ENCODE data around the gene TSSK6.

Gene TSSK6

GRCh38 chr19:19492026-19492610, 23.2 kb downstream of the TSSK6 start:
- TF ChIP-seq EZH2phosphoT487 (IDR thresholded peaks at IDR 0.05; ENCODE audit: low read depth): no peak
- no peak for TF ChIP-seq CTCF (IDR thresholded peaks at IDR 0.05; ENCODE audit: low read depth, low read length)
- H3K4me3 ChIP-seq (ENCODE audit: low read length): no peak overlapping the region
- H3K36me3 ChIP-seq (replicated peaks; ENCODE audit: low read depth, low read length): peaks cover 29% of the 10 kb centered on the region
- H2AFZ ChIP-seq (ENCODE audit: low read depth, low read length): no peak overlapping the region
- H3K4me2 ChIP-seq (ENCODE audit: low read length): no peak overlapping the region
- H3K4me1 ChIP-seq (ENCODE audit: low read length): peaks cover 13% of the 10 kb centered on the region
- H3K9me3 ChIP-seq (ENCODE audit: insufficient read depth, low read length): no peaks in the 10 kb centered on the region
- no peaks in the 10 kb centered on the region for H3K27me3 ChIP-seq (ENCODE audit: low read depth, low read length)
- no peak overlapping the region for H3K27ac ChIP-seq (ENCODE audit: low read length)
- no peak overlapping the region for H3K9ac ChIP-seq (ENCODE audit: low read length)
- peaks cover 41% of the 10 kb centered on the region for H3K79me2 ChIP-seq (ENCODE audit: low read length)
- H4K20me1 ChIP-seq (ENCODE audit: insufficient read depth, low read length): 0 out of 2 replicates have a peak, but pooled peaks cover 3% of the 10 kb centered on the region

- Histone ChIP-seq H3K36me3 (replicated peaks; ENCODE audit: low read depth, low read length) (peaks cover 27% of the 10 kb centered on the region), H3K4me2 (ENCODE audit: low read length) (no peak overlapping the region), H3K27ac (ENCODE audit: low read length) (no peak overlapping the region), H3K79me2 (ENCODE audit: low read length) (peaks cover 47% of the 10 kb centered on the region), H3K4me3 (ENCODE audit: low read length) (no peak overlapping the region), H3K9me3 (ENCODE audit: insufficient read depth, low read length) (no peaks in the 10 kb centered on the region), H4K20me1 (ENCODE audit: insufficient read depth, low read length) (0 out of 2 replicates have a peak, but pooled peaks cover 3% of the 10 kb centered on the region), H2AFZ (ENCODE audit: low read depth, low read length) (no peak overlapping the region), H3K4me1 (ENCODE audit: low read length) (peaks cover 13% of the 10 kb centered on the region), H3K27me3 (ENCODE audit: low read depth, low read length) (no peaks in the 10 kb centered on the region), H3K9ac (ENCODE audit: low read length) (no peak overlapping the region)
- TF ChIP-seq CTCF (IDR thresholded peaks at IDR 0.05; ENCODE audit: low read depth, low read length): no peak
- no peak for TF ChIP-seq EZH2phosphoT487 (IDR thresholded peaks at IDR 0.05; ENCODE audit: low read depth)
Observed at GRCh38 chr19:19491321-19492025, 23.9 kb downstream of the TSSK6 start.

- Histone ChIP-seq H3K9me3 (ENCODE audit: insufficient read depth, low read length) (no peaks in the 10 kb centered on the region), H3K4me1 (ENCODE audit: low read length) (peaks cover 18% of the 10 kb centered on the region), H3K27me3 (ENCODE audit: low read depth, low read length) (no peaks in the 10 kb centered on the region), H3K4me3 (ENCODE audit: low read length) (no peak overlapping the region), H3K27ac (ENCODE audit: low read length) (peak overlapping the region; percentile 9; the same call in 1 of the 2 replicates), H4K20me1 (ENCODE audit: insufficient read depth, low read length) (peaks cover 11% of the 10 kb centered on the region), H3K4me2 (ENCODE audit: low read length) (peak overlapping the region; percentile 18; the same call in 1 of the 2 replicates), H3K79me2 (ENCODE audit: low read length) (peaks cover 58% of the 10 kb centered on the region), H2AFZ (ENCODE audit: low read depth, low read length) (no peak overlapping the region), H3K9ac (ENCODE audit: low read length) (no peak overlapping the region), H3K36me3 (replicated peaks; ENCODE audit: low read depth, low read length) (peaks cover 20% of the 10 kb centered on the region)
- TF ChIP-seq CTCF (IDR thresholded peaks at IDR 0.05; ENCODE audit: low read depth, low read length) (peak; percentile 88), EZH2phosphoT487 (IDR thresholded peaks at IDR 0.05; ENCODE audit: low read depth) (no peak)
Observed at GRCh38 chr19:19490214-19490968, 25.0 kb downstream of the TSSK6 start.

DNA sequence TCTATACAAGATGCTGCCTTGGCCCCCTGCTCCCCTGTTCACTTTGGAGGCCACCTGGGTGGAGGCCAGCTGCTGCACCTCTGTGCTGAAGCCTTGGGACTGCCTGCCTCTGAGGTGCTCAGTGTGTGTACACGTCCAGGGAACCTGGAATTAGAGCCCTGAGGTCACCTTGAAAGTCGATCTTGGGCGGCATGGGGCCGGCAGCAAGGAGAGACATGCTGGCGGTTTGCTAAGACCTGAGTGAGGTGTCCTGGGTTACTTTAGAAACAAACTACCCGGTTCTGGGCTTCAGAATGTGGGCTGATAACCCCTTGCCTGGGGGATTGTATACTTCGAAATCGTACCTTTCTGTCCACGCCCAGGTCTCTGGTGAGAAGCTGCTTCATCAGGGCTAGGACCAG, 25.5 kb downstream of the TSSK6 start:
- peaks cover 64% of the 10 kb centered on the region for H3K79me2 ChIP-seq (ENCODE audit: low read length)
- H3K36me3 ChIP-seq (replicated peaks; ENCODE audit: low read depth, low read length): peaks cover 19% of the 10 kb centered on the region
- peaks cover 24% of the 10 kb centered on the region for H3K4me1 ChIP-seq (ENCODE audit: low read length)
- H3K27ac ChIP-seq (ENCODE audit: low read length): peak overlapping the region; percentile 9; the same call in 1 of the 2 replicates
- no peaks in the 10 kb centered on the region for H3K9me3 ChIP-seq (ENCODE audit: insufficient read depth, low read length)
- H2AFZ ChIP-seq (ENCODE audit: low read depth, low read length): no peak overlapping the region
- no peaks in the 10 kb centered on the region for H3K27me3 ChIP-seq (ENCODE audit: low read depth, low read length)
- no peak overlapping the region for H3K9ac ChIP-seq (ENCODE audit: low read length)
- peaks cover 14% of the 10 kb centered on the region for H4K20me1 ChIP-seq (ENCODE audit: insufficient read depth, low read length)
- no peak overlapping the region for H3K4me2 ChIP-seq (ENCODE audit: low read length)
- no peak for TF ChIP-seq EZH2phosphoT487 (IDR thresholded peaks at IDR 0.05; ENCODE audit: low read depth)
- TF ChIP-seq CTCF (IDR thresholded peaks at IDR 0.05; ENCODE audit: low read depth, low read length): no peak
- H3K4me3 ChIP-seq (ENCODE audit: low read length): no peak overlapping the region
